Upper lobe of left lung (tissue), 6 donors: ENCODE measurements around the gene MTHFD1L. TPM values are rescaled to one million over a fixed set of nuclear protein-coding genes. Genes with fewer than 3 reads are reported as not detected.

ENCODE experiments used
- ATAC-seq, 2 donors: fragments of 200-7000 bp; cut with Tn5 transposase; one replicate each; pipeline ENCODE4 v1.9.1; 2022; ENCODE audit warnings: mild to moderate bottlenecking in 2 of 2, moderate library complexity in 2 of 2; ENCODE audit not compliant: low FRiP score in 2 of 2
- DNase-seq, 2 donors: peaks; one replicate each; pipeline ENCODE4 v3.0.0-alpha.2; 2019 to 2020
- H3K27ac ChIP-seq, 4 donors: fragments of 200-600 bp; sonication (generic); one replicate each; pipeline ENCODE4 v1.5.1; 2016 to 2019
- H3K27me3 ChIP-seq, 4 donors: fragments of 200-600 bp; sonication (generic); one replicate each; pipeline ENCODE4 v1.5.1; 2017 to 2019
- H3K36me3 ChIP-seq, 4 donors: fragments of 200-600 bp; sonication (generic); one replicate each; pipeline ENCODE4 v1.5.1; 2016 to 2019
- H3K4me1 ChIP-seq, 4 donors: fragments of 200-600 bp; sonication (generic); one replicate each; pipeline ENCODE4 v1.5.1; 2018 to 2019
- H3K4me3 ChIP-seq, 4 donors: fragments of 200-600 bp; sonication (generic); one replicate each; pipeline ENCODE4 v1.5.1; 2017 to 2019; ENCODE audit warnings: mild to moderate bottlenecking in 2 of 4, moderate library complexity in 1 of 4
- H3K9me3 ChIP-seq, 4 donors: fragments of 200-600 bp; sonication (generic); one replicate each; pipeline ENCODE4 v1.5.1; 2018 to 2019
- CTCF ChIP-seq, 6 experiments: fragments of 450-650 bp in 4 of 6; fragments of 200-600 bp in 2 of 6; sonication (generic) in 2 of 6; IDR thresholded peaks; one replicate each; pipeline ENCODE4 v1.5.1; 2016 to 2019; ENCODE audit warnings: antibody characterized with exemption in 6 of 6
- EP300 ChIP-seq, 4 donors: sonication (generic); formaldehyde crosslinking; IDR thresholded peaks; one replicate each; pipeline ENCODE4 v1.5.1; 2017; ENCODE audit warnings: antibody characterized with exemption in 4 of 4, control low read depth in 2 of 4
- POLR2A ChIP-seq, 4 donors: fragments of 450-650 bp; IDR thresholded peaks; one replicate each; pipeline ENCODE4 v1.5.1; 2016 to 2017; ENCODE audit warnings: antibody characterized with exemption in 4 of 4, mild to moderate bottlenecking in 2 of 4
- POLR2AphosphoS5 ChIP-seq, 2 donors: sonication (generic); formaldehyde crosslinking; IDR thresholded peaks; one replicate each; pipeline ENCODE4 v1.5.1; 2017; ENCODE audit warnings: antibody characterized with exemption in 2 of 2
- WGBS, 2 donors: methylation state at CpG; one replicate each; pipeline ENCODE4 v1.1.5; 2017 to 2018; 5-methylcytosine and 5-hydroxymethylcytosine counted together
- total RNA-seq, 6 donors: library from RNA; depleted of rRNA in 4 of 6; stranded (reverse); fragments of >200 nt in 4 of 6; gene quantifications; one replicate each; pipeline versions ENCODE4 v1.1.0 to v1.2.1, GENCODE V29; 2016 to 2021
- donor health status: DM: no; HTN: no; CAD: no; lungs with moderate emphysema.
- donor health status: DM: no; HTN: yes; CAD: no; lungs with severe emphysema.

Gene MTHFD1L
- total RNA-seq, 6 donors from 2014 or later: 11.8 to 32.3 (median 19.4) TPM

GRCh38 chr6:150897400-150897943 is 32.0 kb downstream of the MTHFD1L start:
- 89 to 91% methylated on average over 7 of the region's 7 CpGs for WGBS, 2 donors

GRCh38 chr6:150898399-150899170 is 33.1 kb downstream of the MTHFD1L start:
- ATAC-seq: no peak
- peaks cover 0 to 2% (median 0%) of the 10 kb centered on the region in 4 donors for H3K36me3 ChIP-seq
- no peak for DNase-seq
- 83 to 84% methylated on average over 11 of the region's 11 CpGs for WGBS, 2 donors
- H3K4me1 ChIP-seq: peaks cover 0 to 6% (median 6%) of the 10 kb centered on the region in 4 donors
- no peak for TF ChIP-seq POLR2AphosphoS5 (IDR thresholded peaks at IDR 0.05)
- no peak for TF ChIP-seq CTCF (IDR thresholded peaks at IDR 0.05)
- no peak for TF ChIP-seq EP300 (IDR thresholded peaks at IDR 0.05)
- TF ChIP-seq POLR2A (IDR thresholded peaks at IDR 0.05): no peak
- no peak overlapping the region for H3K4me3 ChIP-seq
- no peak overlapping the region for H3K27ac ChIP-seq
- H3K27me3 ChIP-seq: no peaks in the 10 kb centered on the region
- H3K9me3 ChIP-seq: no peaks in the 10 kb centered on the region

More at GRCh38 chr6:150897400-150897943, 32.0 kb downstream of the MTHFD1L start:
- Histone ChIP-seq H3K27me3 (no peaks in the 10 kb centered on the region), H3K4me1 (peaks cover 0 to 6% (median 6%) of the 10 kb centered on the region in 4 donors), H3K27ac (no peak overlapping the region), H3K4me3 (no peak overlapping the region), H3K36me3 (peaks cover 0 to 2% (median 0%) of the 10 kb centered on the region in 4 donors), H3K9me3 (no peaks in the 10 kb centered on the region)
- ATAC-seq (no peak), DNase-seq (no peak)
- TF ChIP-seq POLR2A (IDR thresholded peaks at IDR 0.05) (no peak), POLR2AphosphoS5 (IDR thresholded peaks at IDR 0.05) (no peak), EP300 (IDR thresholded peaks at IDR 0.05) (no peak), CTCF (IDR thresholded peaks at IDR 0.05) (no peak)

- H3K36me3 ChIP-seq: peaks cover 0 to 2% (median 0%) of the 10 kb centered on the region in 4 donors
These were observed 33.7 kb downstream of the MTHFD1L start for GRCh38 chr6:150899231-150899630.

GRCh38 chr6:150900049-150900448 is 34.5 kb downstream of the MTHFD1L start:
- no peak for DNase-seq
- no peak overlapping the region for H3K27ac ChIP-seq

More at GRCh38 chr6:150899231-150899630, 33.7 kb downstream of the MTHFD1L start:
- DNase-seq (no peak), ATAC-seq (no peak)
- Histone ChIP-seq H3K27ac (no peak overlapping the region), H3K9me3 (no peaks in the 10 kb centered on the region), H3K4me3 (no peak overlapping the region), H3K27me3 (no peaks in the 10 kb centered on the region), H3K4me1 (peaks cover 0 to 6% (median 6%) of the 10 kb centered on the region in 4 donors)
- 82 to 93% methylated on average over 2 of the region's 2 CpGs for WGBS, 2 donors
- no peak for TF ChIP-seq EP300 (IDR thresholded peaks at IDR 0.05)
- TF ChIP-seq POLR2A (IDR thresholded peaks at IDR 0.05): no peak
- TF ChIP-seq POLR2AphosphoS5 (IDR thresholded peaks at IDR 0.05): no peak
- no peak for TF ChIP-seq CTCF (IDR thresholded peaks at IDR 0.05)

More at GRCh38 chr6:150900049-150900448, 34.5 kb downstream of the MTHFD1L start:
- Histone ChIP-seq H3K36me3 (peaks cover 0 to 2% (median 0%) of the 10 kb centered on the region in 4 donors), H3K4me3 (no peak overlapping the region), H3K9me3 (no peaks in the 10 kb centered on the region), H3K27me3 (no peaks in the 10 kb centered on the region), H3K4me1 (peaks cover 0 to 5% (median 3%) of the 10 kb centered on the region in 4 donors)
- WGBS, 2 donors: 87 to 92% methylated on average over 3 of the region's 3 CpGs
- no peak for TF ChIP-seq EP300 (IDR thresholded peaks at IDR 0.05)
- no peak for TF ChIP-seq POLR2A (IDR thresholded peaks at IDR 0.05)
- no peak for TF ChIP-seq CTCF (IDR thresholded peaks at IDR 0.05)
- TF ChIP-seq POLR2AphosphoS5 (IDR thresholded peaks at IDR 0.05): no peak
- ATAC-seq: no peak
